Esophagus (tissue), 2 donors: ENCODE results near the gene ELMO1. TPM values are rescaled to one million over a fixed set of nuclear protein-coding genes. Genes with fewer than 3 reads are reported as not detected.

Experiments used
- H3K27ac ChIP-seq, 2 donors: one replicate each; pipeline ENCODE4 v1.5.1; 2013; ENCODE audit warnings: low read depth in 2 of 2, mild to moderate bottlenecking in 2 of 2, inconsistent platforms in 1 of 2, low read length in 1 of 2, moderate library complexity in 1 of 2
- H3K27me3 ChIP-seq, 2 donors: one replicate each; pipeline ENCODE4 v1.6.1; 2013; ENCODE audit warnings: low read length in 2 of 2, control low read depth in 1 of 2, mild to moderate bottlenecking in 1 of 2; ENCODE audit not compliant: insufficient read depth in 2 of 2, control insufficient read depth in 1 of 2
- H3K36me3 ChIP-seq, 2 donors: one replicate each; pipeline ENCODE4 v1.6.1; 2013; ENCODE audit warnings: low read length in 1 of 2; ENCODE audit not compliant: control insufficient read depth in 2 of 2, insufficient read depth in 2 of 2
- H3K4me1 ChIP-seq, 2 donors: one replicate each; pipeline ENCODE4 v1.6.1; 2013; ENCODE audit warnings: low read length in 1 of 2; ENCODE audit not compliant: control insufficient read depth in 2 of 2, insufficient read depth in 2 of 2
- H3K4me3 ChIP-seq, 2 donors: one replicate each; pipeline ENCODE4 v1.5.1; 2013; ENCODE audit warnings: low read length in 2 of 2, mild to moderate bottlenecking in 2 of 2, low read depth in 1 of 2, moderate library complexity in 1 of 2
- H3K9me3 ChIP-seq, 2 donors: one replicate each; pipeline ENCODE4 v1.6.1; 2013; ENCODE audit warnings: mild to moderate bottlenecking in 2 of 2, low read depth in 1 of 2, low read length in 1 of 2, moderate library complexity in 1 of 2; ENCODE audit not compliant: control insufficient read depth in 2 of 2, insufficient read depth in 1 of 2
- WGBS, 2 donors: extraction: QIAGEN DNeasy Blood & Tissue Kit; methylation state at CpG; one replicate each; pipeline ENCODE4 v1.1.7; 2013; 5-methylcytosine and 5-hydroxymethylcytosine counted together
- polyA plus RNA-seq, 2 donors: library from polyadenylated mRNA; stranded (reverse); fragments of 200-250 nt; gene quantifications; one replicate each; pipeline ENCODE4 v1.2.3, GENCODE V29; 2013
- donor health status: healthy with polysubstance abuse.
- donor health status: Bipolar disorder and iron deficiency.

The ELMO1 gene
- polyA plus RNA-seq, 2 donors, result 1.5 to 2.9 TPM

GRCh38 chr7:37405128-37405527 is 43.5 kb downstream of the ELMO1 start:
- Histone ChIP-seq H3K9me3 (no peaks in the 10 kb centered on the region), H3K4me3 (no peak overlapping the region), H3K27me3 (no peaks in the 10 kb centered on the region), H3K27ac (no peak overlapping the region), H3K4me1 (no peaks in the 10 kb centered on the region), H3K36me3 (no peaks in the 10 kb centered on the region)
- 40 to 53% methylated on average over 5 of the region's 5 CpGs for WGBS, 2 donors

- Histone ChIP-seq H3K9me3 (no peaks in the 10 kb centered on the region), H3K4me3 (no peak overlapping the region), H3K36me3 (no peaks in the 10 kb centered on the region), H3K4me1 (no peaks in the 10 kb centered on the region), H3K27me3 (no peaks in the 10 kb centered on the region), H3K27ac (no peak overlapping the region)
- 81 to 90% methylated on average over 3 of the region's 3 CpGs for WGBS, 2 donors
These were observed 48.7 kb downstream of the ELMO1 start for GRCh38 chr7:37399876-37400421.

GRCh38 chr7:37398403-37398802 is 50.3 kb downstream of the ELMO1 start:
- 55 to 60% methylated on average over 6 of the region's 6 CpGs for WGBS, 2 donors
- no peaks in the 10 kb centered on the region for H3K36me3 ChIP-seq

DNA sequence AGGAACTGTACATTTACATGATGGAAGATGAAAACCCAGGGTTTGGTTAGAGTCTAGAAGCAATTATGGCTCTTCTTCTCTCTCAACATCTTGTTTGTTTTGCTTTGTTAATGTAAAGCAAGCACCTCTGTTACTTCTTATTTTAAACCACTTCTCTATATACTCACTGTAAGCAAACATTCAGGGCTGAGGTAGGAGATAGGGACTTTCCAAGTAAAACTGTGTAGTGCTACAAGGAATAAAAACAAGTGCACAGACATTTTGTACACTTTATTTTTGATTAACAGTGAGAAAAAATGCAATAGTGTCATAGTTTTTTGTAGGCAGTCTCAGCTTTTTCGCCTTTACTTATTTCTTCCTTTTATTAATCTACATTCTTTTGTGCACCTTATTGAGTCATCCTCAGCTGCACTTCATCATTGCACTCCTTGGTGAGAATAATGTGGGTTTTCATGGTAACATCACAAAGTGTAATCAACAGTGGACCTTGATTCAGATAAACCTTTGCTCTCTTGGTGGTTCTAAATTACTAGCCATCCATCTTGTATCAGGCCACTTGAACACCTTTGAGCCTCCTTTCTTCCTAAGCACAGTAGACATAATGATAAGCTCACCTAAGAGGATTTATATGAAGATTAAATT is 52.9 kb downstream of the ELMO1 start:
- no peaks in the 10 kb centered on the region for H3K27me3 ChIP-seq
- no peak overlapping the region for H3K27ac ChIP-seq
- peaks cover 0 to 7% of the 10 kb centered on the region in 2 donors for H3K4me1 ChIP-seq
- H3K4me3 ChIP-seq, result no peak overlapping the region
- WGBS, 2 donors, result 59 to 67% methylated on average over 1 of the region's 1 CpG
- H3K9me3 ChIP-seq, result peaks cover 0 to 2% of the 10 kb centered on the region in 2 donors
- no peaks in the 10 kb centered on the region for H3K36me3 ChIP-seq

More at GRCh38 chr7:37398403-37398802, 50.3 kb downstream of the ELMO1 start:
- Histone ChIP-seq H3K27me3 (no peaks in the 10 kb centered on the region), H3K9me3 (no peaks in the 10 kb centered on the region), H3K27ac (no peak overlapping the region), H3K4me3 (no peak overlapping the region), H3K4me1 (no peaks in the 10 kb centered on the region)

DNA sequence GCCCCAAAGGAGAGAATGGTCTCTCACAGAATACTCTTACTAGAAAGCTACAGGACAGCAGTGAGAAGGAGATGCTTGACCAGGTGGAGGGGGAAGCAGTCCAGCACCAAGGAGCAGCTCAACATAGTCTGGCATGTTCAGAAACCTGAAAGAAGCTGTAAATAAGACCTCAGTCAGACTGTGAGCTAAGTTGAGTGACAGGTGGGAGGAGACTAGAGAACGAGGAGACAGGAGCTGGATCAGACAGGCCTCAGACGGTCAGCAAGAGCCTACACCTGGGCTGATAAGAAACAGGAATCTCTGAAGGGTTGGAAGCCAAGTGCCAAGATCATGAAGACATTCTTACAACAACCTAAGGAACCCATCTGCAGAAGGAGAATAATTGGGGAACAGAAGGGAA is 54.5 kb downstream of the ELMO1 start:
- no peak overlapping the region for H3K27ac ChIP-seq
- H3K4me1 ChIP-seq, result peaks cover 0 to 7% of the 10 kb centered on the region in 2 donors
- no peaks in the 10 kb centered on the region for H3K36me3 ChIP-seq
- H3K27me3 ChIP-seq, result no peaks in the 10 kb centered on the region
- H3K4me3 ChIP-seq, result no peak overlapping the region
- H3K9me3 ChIP-seq, result peaks cover 0 to 2% of the 10 kb centered on the region in 2 donors
- 75 to 80% methylated on average over 2 of the region's 2 CpGs for WGBS, 2 donors

GRCh38 chr7:37393476-37393875 is 55.2 kb downstream of the ELMO1 start:
- 88 to 92% methylated on average over 1 of the region's 1 CpG for WGBS, 2 donors
- H3K27ac ChIP-seq, result no peak overlapping the region
- peaks cover 0 to 7% of the 10 kb centered on the region in 2 donors for H3K4me1 ChIP-seq
- no peaks in the 10 kb centered on the region for H3K27me3 ChIP-seq
- no peak overlapping the region for H3K4me3 ChIP-seq
- H3K9me3 ChIP-seq, result peaks cover 0 to 2% of the 10 kb centered on the region in 2 donors
- H3K36me3 ChIP-seq, result no peaks in the 10 kb centered on the region

DNA sequence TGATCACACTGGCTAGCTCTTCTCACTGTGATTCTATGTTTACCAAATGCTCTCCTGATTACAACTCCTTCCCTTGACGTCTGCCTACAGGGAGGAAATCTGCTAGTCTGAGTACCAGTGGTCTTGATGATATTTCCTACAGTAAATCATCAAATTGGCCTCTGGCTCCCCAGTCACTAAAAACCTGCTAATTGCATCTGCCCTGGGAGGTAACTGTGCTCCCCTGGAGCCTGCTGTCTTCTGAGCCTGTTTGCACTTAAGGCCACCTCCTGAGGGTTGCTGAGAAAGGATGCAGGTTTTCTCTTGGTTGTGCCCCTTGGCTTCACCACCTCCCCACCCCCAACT is 56.0 kb downstream of the ELMO1 start:
- no peaks in the 10 kb centered on the region for H3K27me3 ChIP-seq
- WGBS, 2 donors, result 45 to 60% methylated on average over 1 of the region's 1 CpG
- H3K27ac ChIP-seq, result no peak overlapping the region
- H3K4me3 ChIP-seq, result no peak overlapping the region
- peaks cover 0 to 7% of the 10 kb centered on the region in 2 donors for H3K4me1 ChIP-seq
- peaks cover 0 to 2% of the 10 kb centered on the region in 2 donors for H3K9me3 ChIP-seq
- no peaks in the 10 kb centered on the region for H3K36me3 ChIP-seq

DNA sequence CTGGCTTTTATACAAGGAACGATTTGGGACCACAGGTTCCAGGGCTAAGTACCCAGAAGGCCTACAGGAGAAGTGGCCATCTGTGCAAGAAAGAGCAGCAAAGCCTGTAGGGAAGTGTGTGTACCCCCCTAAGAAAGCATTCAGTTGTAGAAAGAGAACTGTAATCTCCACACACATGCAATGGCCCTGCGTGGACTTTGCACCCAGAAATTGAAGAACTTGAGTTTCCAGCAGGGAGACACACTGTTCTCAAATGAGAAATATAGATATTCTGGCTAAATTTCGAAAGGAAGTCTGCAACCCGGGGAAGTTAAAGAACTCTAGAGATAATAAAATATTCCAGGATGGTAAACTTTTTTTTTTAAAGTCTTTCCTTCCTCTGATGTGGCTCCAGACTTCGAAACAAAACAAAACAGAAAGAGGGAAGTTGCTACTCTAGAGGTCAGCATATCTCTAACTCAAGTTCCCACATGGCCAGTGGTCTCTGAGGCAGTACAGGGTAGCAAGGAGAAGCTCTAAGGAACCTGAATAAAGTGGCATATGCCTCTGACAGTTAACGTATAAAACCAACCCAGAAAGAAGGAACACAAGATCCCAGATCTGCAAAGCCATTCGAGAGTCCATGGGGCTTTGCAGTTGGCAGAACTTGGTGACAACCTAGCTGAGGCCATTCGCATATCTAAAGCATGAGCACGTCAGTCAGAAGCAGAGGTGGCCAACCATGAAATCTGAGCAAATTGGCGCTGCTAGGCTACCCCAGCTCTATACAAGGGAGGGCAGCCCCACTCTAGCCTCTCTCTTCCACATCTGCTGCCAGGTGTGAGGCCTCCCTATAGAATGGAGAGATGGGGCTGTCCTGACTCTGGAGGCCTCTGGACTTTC is 56.6 kb downstream of the ELMO1 start:
- H3K27ac ChIP-seq, result no peak overlapping the region
- no peaks in the 10 kb centered on the region for H3K27me3 ChIP-seq
- WGBS, 2 donors, result 73 to 74% methylated on average over 10 of the region's 10 CpGs
- H3K4me1 ChIP-seq, result peaks cover 0 to 7% of the 10 kb centered on the region in 2 donors
- no peaks in the 10 kb centered on the region for H3K36me3 ChIP-seq
- no peak overlapping the region for H3K4me3 ChIP-seq
- peaks cover 0 to 2% of the 10 kb centered on the region in 2 donors for H3K9me3 ChIP-seq

DNA sequence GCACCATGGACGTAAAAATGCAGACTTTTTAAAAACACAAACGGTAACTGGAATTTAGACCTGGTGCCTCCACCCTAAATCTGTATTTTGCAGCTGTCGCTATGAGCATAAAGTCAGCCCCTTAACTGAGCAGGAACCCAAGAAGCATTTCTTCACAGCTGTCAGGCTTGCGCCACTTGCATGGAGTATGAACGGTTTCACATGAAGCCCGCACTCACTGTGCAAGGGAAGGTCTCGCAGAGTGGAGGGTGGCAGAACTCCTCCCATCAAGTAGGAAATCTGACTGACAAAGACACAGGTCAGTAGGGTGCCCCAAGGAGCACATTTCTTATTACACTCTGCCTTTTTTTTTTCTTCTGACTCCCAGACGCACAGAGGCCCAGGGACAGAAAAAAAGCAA is 58.5 kb downstream of the ELMO1 start:
- Histone ChIP-seq H3K4me3 (no peak overlapping the region), H3K27me3 (no peaks in the 10 kb centered on the region), H3K9me3 (peaks cover 0 to 2% of the 10 kb centered on the region in 2 donors), H3K36me3 (no peaks in the 10 kb centered on the region), H3K27ac (no peak overlapping the region), H3K4me1 (peaks cover 0 to 7% of the 10 kb centered on the region in 2 donors)
- WGBS, 2 donors, result 77 to 82% methylated on average over 8 of the region's 8 CpGs
